ENCODE measurements around the gene OR6K2.

The OR6K2 gene

DNA sequence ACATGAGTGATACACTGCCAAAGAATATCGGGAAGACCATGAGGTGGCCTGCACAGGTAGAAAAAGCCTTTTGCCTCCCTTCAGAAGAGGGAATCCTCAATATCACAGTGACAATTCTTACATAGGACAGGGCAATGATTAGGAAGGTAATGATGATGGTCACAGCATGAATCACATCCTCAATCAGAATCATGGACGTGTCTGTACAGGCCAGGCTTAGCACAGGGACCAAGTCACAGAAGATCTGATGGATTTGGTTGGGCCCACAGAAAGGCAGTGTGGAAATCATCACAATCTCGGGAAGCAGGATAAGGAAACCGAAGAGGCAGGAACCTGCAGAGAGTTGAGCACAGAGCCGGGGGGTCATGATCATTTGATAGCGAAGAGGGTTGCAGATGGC, 16.9 kb upstream of the OR6K2 start:
- Histone ChIP-seq H3K4me2 (ENCODE audit: low read length) (no peak overlapping the region), H3K79me2 (ENCODE audit: insufficient read depth, low read length) (no peaks in the 10 kb centered on the region), H3K9ac (ENCODE audit: low read length) (no peak overlapping the region), H2AFZ (ENCODE audit: low read length) (no peak overlapping the region), H3K4me1 (ENCODE audit: insufficient read depth, low read length, severe bottlenecking) (no peaks in the 10 kb centered on the region), H3K9me3 (ENCODE audit: low read length) (no peaks in the 10 kb centered on the region), H3K9me2 (ENCODE audit: low read depth, low read length) (no peaks in the 10 kb centered on the region), H3K36me3 (ENCODE audit: insufficient read depth, low read length) (no peaks in the 10 kb centered on the region), H3K27ac (ENCODE audit: low read depth, low read length, poor library complexity, severe bottlenecking) (no peak overlapping the region), H4K20me1 (ENCODE audit: insufficient read depth, low read length) (no peaks in the 10 kb centered on the region), H3K27me3 (ENCODE audit: insufficient read depth, low read length) (no peaks in the 10 kb centered on the region), H3K4me3 (ENCODE audit: low read depth, low read length, poor library complexity, severe bottlenecking) (no peak overlapping the region), H3F3A (ENCODE audit: insufficient read depth, low read length) (no peaks in the 10 kb centered on the region)
- TF ChIP-seq, protein P1, sequence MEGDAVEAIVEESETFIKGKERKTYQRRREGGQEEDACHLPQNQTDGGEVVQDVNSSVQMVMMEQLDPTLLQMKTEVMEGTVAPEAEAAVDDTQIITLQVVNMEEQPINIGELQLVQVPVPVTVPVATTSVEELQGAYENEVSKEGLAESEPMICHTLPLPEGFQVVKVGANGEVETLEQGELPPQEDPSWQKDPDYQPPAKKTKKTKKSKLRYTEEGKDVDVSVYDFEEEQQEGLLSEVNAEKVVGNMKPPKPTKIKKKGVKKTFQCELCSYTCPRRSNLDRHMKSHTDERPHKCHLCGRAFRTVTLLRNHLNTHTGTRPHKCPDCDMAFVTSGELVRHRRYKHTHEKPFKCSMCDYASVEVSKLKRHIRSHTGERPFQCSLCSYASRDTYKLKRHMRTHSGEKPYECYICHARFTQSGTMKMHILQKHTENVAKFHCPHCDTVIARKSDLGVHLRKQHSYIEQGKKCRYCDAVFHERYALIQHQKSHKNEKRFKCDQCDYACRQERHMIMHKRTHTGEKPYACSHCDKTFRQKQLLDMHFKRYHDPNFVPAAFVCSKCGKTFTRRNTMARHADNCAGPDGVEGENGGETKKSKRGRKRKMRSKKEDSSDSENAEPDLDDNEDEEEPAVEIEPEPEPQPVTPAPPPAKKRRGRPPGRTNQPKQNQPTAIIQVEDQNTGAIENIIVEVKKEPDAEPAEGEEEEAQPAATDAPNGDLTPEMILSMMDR (IDR thresholded peaks at IDR 0.05; ENCODE audit: low read length), result no peak
- TF ChIP-seq EZH2 (IDR thresholded peaks at IDR 0.05; ENCODE audit: borderline replicate concordance, low read length), result no peak

DNA sequence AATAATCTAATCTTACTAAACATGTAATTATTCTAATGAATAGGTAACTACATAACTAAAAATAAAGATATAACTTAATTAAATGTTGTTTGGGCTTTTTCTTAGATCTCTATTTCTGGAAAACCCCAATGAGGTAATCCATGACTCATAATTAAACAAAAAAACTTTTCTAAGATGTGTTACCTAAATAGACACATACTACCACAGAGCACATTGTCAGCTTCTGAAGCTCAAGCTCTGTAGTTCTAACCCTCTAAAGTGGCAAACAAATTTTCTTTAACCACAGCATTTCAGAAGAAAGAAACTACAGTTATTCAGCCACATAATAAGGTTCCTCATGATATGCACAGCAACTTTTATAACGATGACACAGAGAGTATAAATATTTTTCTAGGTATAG, 15.9 kb upstream of the OR6K2 start:
- no peaks in the 10 kb centered on the region for H3K36me3 ChIP-seq (ENCODE audit: insufficient read depth, low read length)
- H3K4me3 ChIP-seq (ENCODE audit: low read depth, low read length, poor library complexity, severe bottlenecking), result no peak overlapping the region
- H3K79me2 ChIP-seq (ENCODE audit: insufficient read depth, low read length), result no peaks in the 10 kb centered on the region
- no peaks in the 10 kb centered on the region for H3K9me2 ChIP-seq (ENCODE audit: low read depth, low read length)
- no peaks in the 10 kb centered on the region for H3K9me3 ChIP-seq (ENCODE audit: low read length)
- no peak overlapping the region for H3K9ac ChIP-seq (ENCODE audit: low read length)
- H3F3A ChIP-seq (ENCODE audit: insufficient read depth, low read length), result no peaks in the 10 kb centered on the region
- H3K27me3 ChIP-seq (ENCODE audit: insufficient read depth, low read length), result no peaks in the 10 kb centered on the region
- no peak overlapping the region for H3K27ac ChIP-seq (ENCODE audit: low read depth, low read length, poor library complexity, severe bottlenecking)
- no peak overlapping the region for H2AFZ ChIP-seq (ENCODE audit: low read length)
- H3K4me1 ChIP-seq (ENCODE audit: insufficient read depth, low read length, severe bottlenecking), result no peaks in the 10 kb centered on the region
- TF ChIP-seq, protein P1 (IDR thresholded peaks at IDR 0.05; ENCODE audit: low read length), result no peak
- TF ChIP-seq EZH2 (IDR thresholded peaks at IDR 0.05; ENCODE audit: borderline replicate concordance, low read length), result no peak
- no peaks in the 10 kb centered on the region for H4K20me1 ChIP-seq (ENCODE audit: insufficient read depth, low read length)
- no peak overlapping the region for H3K4me2 ChIP-seq (ENCODE audit: low read length)

DNA sequence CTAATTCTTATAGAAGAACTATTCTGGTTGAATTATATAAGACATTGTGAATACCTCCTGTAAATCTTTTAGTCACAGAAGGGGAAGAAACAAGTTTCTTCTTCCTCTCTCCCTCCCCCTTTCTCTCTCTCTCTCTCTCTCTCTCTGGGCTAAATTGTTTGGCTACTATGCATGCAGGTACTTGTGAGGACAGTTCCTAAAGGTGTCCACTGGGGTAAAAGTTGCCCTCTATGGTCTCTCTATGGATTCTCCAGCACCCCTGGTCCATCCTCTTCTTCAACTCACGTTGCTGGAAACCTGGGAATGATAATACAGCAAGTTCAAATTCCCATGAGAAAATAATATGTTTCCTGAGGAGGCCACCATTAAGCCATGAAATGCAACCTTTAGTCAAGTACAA, 14.3 kb upstream of the OR6K2 start:
- H3K4me1 ChIP-seq (ENCODE audit: insufficient read depth, low read length, severe bottlenecking), result no peaks in the 10 kb centered on the region
- H3K27me3 ChIP-seq (ENCODE audit: insufficient read depth, low read length), result no peaks in the 10 kb centered on the region
- H3K9ac ChIP-seq (ENCODE audit: low read length), result no peak overlapping the region
- no peak overlapping the region for H3K4me3 ChIP-seq (ENCODE audit: low read depth, low read length, poor library complexity, severe bottlenecking)
- H3K4me2 ChIP-seq (ENCODE audit: low read length), result no peak overlapping the region
- TF ChIP-seq, protein P1 (IDR thresholded peaks at IDR 0.05; ENCODE audit: low read length), result no peak
- no peak for TF ChIP-seq EZH2 (IDR thresholded peaks at IDR 0.05; ENCODE audit: borderline replicate concordance, low read length)
- H3K27ac ChIP-seq (ENCODE audit: low read depth, low read length, poor library complexity, severe bottlenecking), result no peak overlapping the region
- H3K9me2 ChIP-seq (ENCODE audit: low read depth, low read length), result no peaks in the 10 kb centered on the region
- no peaks in the 10 kb centered on the region for H3K36me3 ChIP-seq (ENCODE audit: insufficient read depth, low read length)
- H2AFZ ChIP-seq (ENCODE audit: low read length), result no peak overlapping the region
- no peaks in the 10 kb centered on the region for H3K9me3 ChIP-seq (ENCODE audit: low read length)
- no peaks in the 10 kb centered on the region for H4K20me1 ChIP-seq (ENCODE audit: insufficient read depth, low read length)
- H3F3A ChIP-seq (ENCODE audit: insufficient read depth, low read length), result no peaks in the 10 kb centered on the region
- no peaks in the 10 kb centered on the region for H3K79me2 ChIP-seq (ENCODE audit: insufficient read depth, low read length)

Measured in OCI-LY1 (cell line).